Subcutaneous adipose tissue (tissue), 4 donors: Measurements from ENCODE around the gene ZNF236. TPM values are rescaled to one million over a fixed set of nuclear protein-coding genes. Genes with fewer than 3 reads are reported as not detected.

Experiments
- total RNA-seq, 4 donors: library from RNA; depleted of rRNA; stranded (reverse); fragments of >200 nt; gene quantifications; one replicate each; pipeline ENCODE4 v1.1.0, GENCODE V29; 2016
- TF ChIP-seq, protein P1 (sequence below): fragments of 450-650 bp; IDR thresholded peaks from one replicate; pipeline ENCODE4 v1.5.1; 2016; ENCODE audit warnings: low read depth, mild to moderate bottlenecking, control low read depth, antibody characterized with exemption, moderate library complexity

ZNF236 gene
- total RNA-seq, 4 donors from 2014 or later: 11.4 to 15.5 (median 13.8) TPM

GRCh38 chr18:76996429-76996828, 174.1 kb downstream of the ZNF236 start:
- TF ChIP-seq, protein P1, sequence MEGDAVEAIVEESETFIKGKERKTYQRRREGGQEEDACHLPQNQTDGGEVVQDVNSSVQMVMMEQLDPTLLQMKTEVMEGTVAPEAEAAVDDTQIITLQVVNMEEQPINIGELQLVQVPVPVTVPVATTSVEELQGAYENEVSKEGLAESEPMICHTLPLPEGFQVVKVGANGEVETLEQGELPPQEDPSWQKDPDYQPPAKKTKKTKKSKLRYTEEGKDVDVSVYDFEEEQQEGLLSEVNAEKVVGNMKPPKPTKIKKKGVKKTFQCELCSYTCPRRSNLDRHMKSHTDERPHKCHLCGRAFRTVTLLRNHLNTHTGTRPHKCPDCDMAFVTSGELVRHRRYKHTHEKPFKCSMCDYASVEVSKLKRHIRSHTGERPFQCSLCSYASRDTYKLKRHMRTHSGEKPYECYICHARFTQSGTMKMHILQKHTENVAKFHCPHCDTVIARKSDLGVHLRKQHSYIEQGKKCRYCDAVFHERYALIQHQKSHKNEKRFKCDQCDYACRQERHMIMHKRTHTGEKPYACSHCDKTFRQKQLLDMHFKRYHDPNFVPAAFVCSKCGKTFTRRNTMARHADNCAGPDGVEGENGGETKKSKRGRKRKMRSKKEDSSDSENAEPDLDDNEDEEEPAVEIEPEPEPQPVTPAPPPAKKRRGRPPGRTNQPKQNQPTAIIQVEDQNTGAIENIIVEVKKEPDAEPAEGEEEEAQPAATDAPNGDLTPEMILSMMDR: no peak

DNA sequence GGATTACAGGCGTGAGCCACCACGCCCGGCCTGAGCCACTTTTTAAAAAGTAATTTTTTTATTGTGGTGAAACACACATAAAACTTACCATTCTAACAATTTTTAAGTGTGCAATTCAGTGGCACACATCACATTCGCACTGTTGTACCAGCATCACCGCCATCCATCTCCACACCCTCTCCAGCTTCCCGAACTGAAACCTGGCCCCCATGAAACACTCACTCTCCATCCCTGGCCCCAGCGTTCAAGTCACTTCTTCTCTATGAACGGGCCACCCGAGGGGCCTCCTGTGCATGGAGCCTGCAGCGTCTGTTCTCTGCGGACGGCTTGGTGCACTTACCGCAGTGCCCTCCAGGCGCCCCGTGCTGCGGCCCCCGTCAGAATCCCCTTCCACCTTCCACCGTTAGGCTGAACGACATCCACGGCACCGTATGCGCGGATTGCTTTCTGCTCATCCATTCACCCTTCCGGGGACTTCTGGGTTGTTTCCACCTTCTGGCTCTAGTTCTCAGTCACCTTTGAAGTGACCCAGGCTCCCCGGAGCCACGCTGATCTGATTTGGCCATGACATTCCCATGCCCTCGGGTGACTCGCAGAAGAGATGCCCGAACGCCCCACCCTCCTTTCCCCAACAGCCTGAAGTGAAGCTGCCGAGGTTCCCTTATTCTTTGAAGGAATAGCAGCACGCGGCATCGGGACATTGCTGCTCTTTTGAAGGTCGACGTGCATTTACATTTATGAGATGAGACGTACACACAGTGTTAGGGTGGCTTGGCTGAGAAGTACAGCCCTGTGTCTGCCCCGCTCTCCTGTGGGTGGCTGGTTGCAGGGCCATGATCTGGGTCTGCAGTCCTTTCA, 175.8 kb downstream of the ZNF236 start:
- TF ChIP-seq, protein P1: no peak

DNA sequence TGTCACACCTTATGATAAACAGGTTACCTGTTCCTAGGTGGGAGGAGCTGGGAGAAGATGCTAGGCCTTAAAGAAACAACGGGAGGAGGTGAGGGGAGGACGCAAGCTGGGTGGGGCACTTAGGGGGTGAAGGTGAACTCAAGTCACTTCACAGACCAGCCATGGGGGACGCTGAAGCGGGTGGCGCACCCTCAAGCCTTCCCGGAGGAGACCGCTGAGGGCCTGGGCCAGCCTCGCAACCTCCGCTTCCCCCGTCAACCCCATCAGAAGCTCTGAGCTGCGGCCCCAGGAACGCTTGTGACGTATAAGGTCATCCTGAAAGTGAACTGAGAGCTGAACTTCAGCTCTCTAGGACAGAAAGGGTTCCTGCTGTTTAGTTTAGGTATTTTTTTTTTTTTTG, 176.7 kb downstream of the ZNF236 start:
- TF ChIP-seq, protein P1: no peak

- TF ChIP-seq, protein P1: no peak
These were observed 178.2 kb downstream of the ZNF236 start for GRCh38 chr18:77000527-77000926.

DNA sequence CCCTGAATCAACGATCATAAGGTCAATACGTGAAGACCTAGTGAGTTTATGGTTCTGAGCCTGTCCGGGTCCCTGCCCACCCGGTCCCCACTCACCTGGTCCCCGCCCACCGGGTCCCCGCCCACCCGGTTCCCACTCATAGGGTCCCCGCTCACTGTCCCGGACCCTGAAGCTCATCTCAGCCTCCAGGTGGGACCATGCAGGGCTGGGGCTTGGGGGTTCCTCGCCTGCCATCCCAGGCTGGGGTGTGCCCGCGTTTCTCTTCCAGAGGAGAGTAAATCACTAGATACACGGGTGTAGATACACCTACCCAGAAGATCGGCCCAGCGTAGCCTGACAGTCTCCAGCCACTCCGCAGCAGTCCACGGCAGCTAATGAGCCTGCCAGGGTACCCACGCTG, 178.7 kb downstream of the ZNF236 start:
- TF ChIP-seq, protein P1: no peak

DNA sequence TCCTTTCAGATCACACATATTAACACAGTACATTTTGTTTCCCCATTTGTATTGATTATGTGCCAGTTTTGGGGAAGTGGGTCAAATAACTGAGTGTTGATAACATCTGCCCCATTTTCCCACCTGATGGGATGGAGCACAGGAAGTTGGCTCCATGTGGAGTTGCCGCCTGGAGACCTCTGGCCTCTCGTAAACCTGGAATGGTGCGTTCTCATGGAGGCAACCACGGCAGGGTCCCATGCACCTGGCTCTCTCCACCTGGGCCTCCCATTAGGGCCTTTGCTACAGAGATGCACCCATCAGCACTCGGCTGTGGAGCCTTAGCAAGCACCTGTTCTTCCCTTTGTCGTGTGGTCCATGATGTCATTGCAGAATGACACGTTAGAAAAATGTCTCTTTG, 179.6 kb downstream of the ZNF236 start:
- TF ChIP-seq, protein P1: no peak

- TF ChIP-seq, protein P1: no peak
These were observed 180.1 kb downstream of the ZNF236 start for GRCh38 chr18:77002496-77002895.
